ENCODE measurements around the gene CBX4. TPM values are rescaled to one million over a fixed set of nuclear protein-coding genes. Genes with fewer than 3 reads are reported as not detected.
A peak's percentile ranks its signal among the peaks of the same experiment; 100 is the strongest.

Gene CBX4
- total RNA-seq, 1 donor from 2014 or later = 22.8 TPM

GRCh38 chr17:79834565-79835469 lies 4.4 kb downstream of the CBX4 start:
- no peaks in the 10 kb centered on the region for H3K9me3 Mint-ChIP-seq (ENCODE audit: low read depth)
- peak; percentile 82 for TF ChIP-seq CTCF (IDR thresholded peaks at IDR 0.05; ENCODE audit: unreplicated experiment)
- no peak overlapping the region for H3K4me3 Mint-ChIP-seq (ENCODE audit: low read depth)
- peak overlapping the region; percentile 49 for H3K27ac Mint-ChIP-seq
- H3K36me3 Mint-ChIP-seq (ENCODE audit: insufficient read depth) = peaks cover 6% of the 10 kb centered on the region
- peaks cover 25% of the 10 kb centered on the region for H3K4me1 Mint-ChIP-seq (ENCODE audit: low read depth)
- peaks cover 28% of the 10 kb centered on the region for H3K27me3 Mint-ChIP-seq
- no peak for DNase-seq (ENCODE audit: low spot score, unreplicated experiment)

- peaks cover 6% of the 10 kb centered on the region for H3K36me3 Mint-ChIP-seq (ENCODE audit: insufficient read depth)
- H3K9me3 Mint-ChIP-seq (ENCODE audit: low read depth) = no peaks in the 10 kb centered on the region
- H3K4me1 Mint-ChIP-seq (ENCODE audit: low read depth) = peaks cover 31% of the 10 kb centered on the region
- peaks cover 28% of the 10 kb centered on the region for H3K27me3 Mint-ChIP-seq
- no peak overlapping the region for H3K4me3 Mint-ChIP-seq (ENCODE audit: low read depth)
- DNase-seq (ENCODE audit: low spot score, unreplicated experiment) = no peak
- no peak overlapping the region for H3K27ac Mint-ChIP-seq
- no peak for TF ChIP-seq CTCF (IDR thresholded peaks at IDR 0.05; ENCODE audit: unreplicated experiment)
Measured at GRCh38 chr17:79833744-79834564, 5.3 kb downstream of the CBX4 start.

- Mint-ChIP-seq H3K9me3 (ENCODE audit: low read depth) (no peaks in the 10 kb centered on the region), H3K4me3 (ENCODE audit: low read depth) (no peak overlapping the region), H3K27me3 (peaks cover 28% of the 10 kb centered on the region)
Measured at GRCh38 chr17:79833110-79833450, 6.2 kb downstream of the CBX4 start.

GRCh38 chr17:79832218-79833109 lies 6.8 kb downstream of the CBX4 start:
- no peak for DNase-seq (ENCODE audit: low spot score, unreplicated experiment)
- Mint-ChIP-seq H3K4me1 (ENCODE audit: low read depth) (peaks cover 32% of the 10 kb centered on the region), H3K4me3 (ENCODE audit: low read depth) (no peak overlapping the region), H3K36me3 (ENCODE audit: insufficient read depth) (peaks cover 6% of the 10 kb centered on the region), H3K27ac (no peak overlapping the region), H3K27me3 (peaks cover 28% of the 10 kb centered on the region), H3K9me3 (ENCODE audit: low read depth) (no peaks in the 10 kb centered on the region)
- no peak for TF ChIP-seq CTCF (IDR thresholded peaks at IDR 0.05; ENCODE audit: unreplicated experiment)

More at GRCh38 chr17:79833110-79833450, 6.2 kb downstream of the CBX4 start:
- Mint-ChIP-seq H3K27ac (no peak overlapping the region), H3K36me3 (ENCODE audit: insufficient read depth) (peaks cover 6% of the 10 kb centered on the region), H3K4me1 (ENCODE audit: low read depth) (peaks cover 34% of the 10 kb centered on the region)
- no peak for DNase-seq (ENCODE audit: low spot score, unreplicated experiment)
- no peak for TF ChIP-seq CTCF (IDR thresholded peaks at IDR 0.05; ENCODE audit: unreplicated experiment)

All from progenitor cell of endocrine pancreas (in vitro differentiated cells).